ENCODE results near the gene DCXR. TPM values are rescaled to one million over a fixed set of nuclear protein-coding genes. Genes with fewer than 3 reads are reported as not detected.

The DCXR gene
- total and polyA plus RNA-seq, 2 of the 13 experiments (the other 11 are each of a cell fraction or from before 2014, with no cell fraction given): 287 to 311 TPM

GRCh38 chr17:82003411-82004381, 33.8 kb downstream of the DCXR start (continued):
- TF ChIP-seq REXO4 (CRISPR knock-in tag; IDR thresholded peaks at IDR 0.05; ENCODE audit: borderline replicate concordance) (no peak), ZNF672 (CRISPR knock-in tag; IDR thresholded peaks at IDR 0.05) (no peak), ZFY (CRISPR knock-in tag; IDR thresholded peaks at IDR 0.05) (peak; percentile 87), ZFAT (CRISPR knock-in tag; conservative IDR thresholded peaks at IDR 0.05) (no peak), FLYWCH1 (CRISPR knock-in tag; IDR thresholded peaks at IDR 0.05) (0 out of 2 replicates have a peak, but pooled peaks have one; percentile 70), TBX3 (IDR thresholded peaks at IDR 0.05; ENCODE audit: borderline replicate concordance) (no peak; the same call in 1 of the 2 replicates), LRRFIP1 (CRISPR knock-in tag; conservative IDR thresholded peaks at IDR 0.05) (no peak), ZNF777 (CRISPR knock-in tag; IDR thresholded peaks at IDR 0.05) (peak; percentile 24; the same call in 1 of the 2 replicates), ZNF7 (CRISPR knock-in tag; IDR thresholded peaks at IDR 0.05) (no peak), FOXJ3 (CRISPR knock-in tag; IDR thresholded peaks at IDR 0.05; ENCODE audit: borderline replicate concordance) (no peak), SP4 (CRISPR knock-in tag; IDR thresholded peaks at IDR 0.05) (peak; percentile 82), TCF7 (IDR thresholded peaks at IDR 0.05; ENCODE audit: low read depth) (peak; percentile 81), KLF15 (CRISPR knock-in tag; IDR thresholded peaks at IDR 0.05; ENCODE audit: borderline replicate concordance) (no peak; the same call in 1 of the 2 replicates), ZNF331 (CRISPR knock-in tag; IDR thresholded peaks at IDR 0.05) (peak; percentile 65), RARA (CRISPR knock-in tag; IDR thresholded peaks at IDR 0.05) (peak; percentile 78), ZNF333 (CRISPR knock-in tag; IDR thresholded peaks at IDR 0.05; ENCODE audit: borderline replicate concordance) (no peak; the same call in 1 of the 2 replicates), NFIC (IDR thresholded peaks at IDR 0.05; ENCODE audit: low read length) (no peak), ZNF552 (CRISPR knock-in tag; IDR thresholded peaks at IDR 0.05; ENCODE audit: borderline replicate concordance) (peak; percentile 88), ZHX1 (CRISPR knock-in tag; IDR thresholded peaks at IDR 0.05; ENCODE audit: low read depth) (no peak; the same call in 1 of the 2 replicates), ZNF770 (CRISPR knock-in tag; IDR thresholded peaks at IDR 0.05) (peak; percentile 82; the same call in 1 of the 2 replicates)
